Uterus (tissue), 4 donors: Measurements from ENCODE around the gene ZNF469. TPM values are rescaled to one million over a fixed set of nuclear protein-coding genes. Genes with fewer than 3 reads are reported as not detected.

Experiments
- DNase-seq, 2 donors: peaks; one replicate each; pipeline ENCODE4 v3.0.0-alpha.2; 2019 to 2020
- H3K27ac ChIP-seq, 2 donors: fragments of 200-600 bp; sonication (generic); 1 replicate in 1 of 2; 2 replicates in 1 of 2; pipeline ENCODE4 v1.5.1; 2016 to 2018
- H3K27me3 ChIP-seq, 2 donors: fragments of 200-600 bp; sonication (generic); one replicate each; pipeline ENCODE4 v1.5.1; 2018 to 2019; ENCODE audit warnings: control low read depth in 1 of 2
- H3K36me3 ChIP-seq, 2 donors: fragments of 200-600 bp; sonication (generic); one replicate each; pipeline ENCODE4 v1.5.1; 2019; ENCODE audit warnings: control low read depth in 1 of 2
- H3K4me1 ChIP-seq, 2 donors: fragments of 200-600 bp; sonication (generic); one replicate each; pipeline ENCODE4 v1.5.1; 2018 to 2019; ENCODE audit warnings: control low read depth in 1 of 2
- H3K4me3 ChIP-seq, 2 donors: fragments of 200-600 bp; sonication (generic); 1 replicate in 1 of 2; 2 replicates in 1 of 2; pipeline ENCODE4 v1.5.1; 2018 to 2019; ENCODE audit warnings: mild to moderate bottlenecking in 1 of 2
- H3K9me3 ChIP-seq, 2 donors: fragments of 200-600 bp; sonication (generic); one replicate each; pipeline ENCODE4 v1.5.1; 2019; ENCODE audit warnings: control low read depth in 1 of 2
- CTCF ChIP-seq, 4 experiments: fragments of 200-600 bp in 2 of 4; fragments of 450-650 bp in 2 of 4; sonication (generic) in 2 of 4; IDR thresholded peaks; one replicate each; pipeline ENCODE4 v1.5.1; 2016 to 2019; ENCODE audit warnings: antibody characterized with exemption in 4 of 4, mild to moderate bottlenecking in 2 of 4, moderate library complexity in 1 of 4
- POLR2A ChIP-seq, 2 donors: fragments of 450-650 bp; IDR thresholded peaks; one replicate each; pipeline ENCODE4 v1.6.1; 2016; ENCODE audit warnings: antibody characterized with exemption in 2 of 2, mild to moderate bottlenecking in 1 of 2, moderate library complexity in 1 of 2
- intact Hi-C: fragments of 100-400 bp; cut with DNase I; formaldehyde crosslinking; loops from one replicate; pipeline ENCODE4 v1.15.1; 2023; ENCODE audit warnings: low total_unique reads
- total RNA-seq, 4 donors: library from RNA; depleted of rRNA in 3 of 4; stranded (reverse); fragments of >200 nt in 3 of 4; gene quantifications; one replicate each; pipeline versions ENCODE4 v1.1.0 to v1.2.4, GENCODE V29; 2014 to 2023
- donor health status: DM: yes; HTN: yes; CAD: no.

The ZNF469 gene
- total RNA-seq, 4 donors from 2014 or later, result 0.51 to 7.9 (median 2.8) TPM; not detected in 1

- H3K36me3 ChIP-seq, result no peaks in the 10 kb centered on the region
- no peaks in the 10 kb centered on the region for H3K9me3 ChIP-seq
- H3K4me1 ChIP-seq, result peaks cover 0 to 4% of the 10 kb centered on the region in 2 donors
- TF ChIP-seq POLR2A (IDR thresholded peaks at IDR 0.05) (no peak), CTCF (IDR thresholded peaks at IDR 0.05) (no peak)
- H3K4me3 ChIP-seq, result no peak overlapping the region
- DNase-seq, result no peak
- no peak overlapping the region for H3K27ac ChIP-seq
- no peaks in the 10 kb centered on the region for H3K27me3 ChIP-seq
- intact Hi-C loops, result no loop called here
Observed at GRCh38 chr16:88401604-88402246, 19.0 kb downstream of the ZNF469 start.

GRCh38 chr16:88402551-88403240, 19.9 kb downstream of the ZNF469 start:
- Histone ChIP-seq H3K27me3 (no peaks in the 10 kb centered on the region), H3K4me3 (no peak overlapping the region), H3K4me1 (peaks cover 0 to 4% of the 10 kb centered on the region in 2 donors), H3K9me3 (no peaks in the 10 kb centered on the region), H3K36me3 (no peaks in the 10 kb centered on the region), H3K27ac (no peak overlapping the region)
- no peak for TF ChIP-seq CTCF (IDR thresholded peaks at IDR 0.05)
- TF ChIP-seq POLR2A (IDR thresholded peaks at IDR 0.05), result no peak
- DNase-seq, result no peak
- intact Hi-C loops, result no loop called here

DNA sequence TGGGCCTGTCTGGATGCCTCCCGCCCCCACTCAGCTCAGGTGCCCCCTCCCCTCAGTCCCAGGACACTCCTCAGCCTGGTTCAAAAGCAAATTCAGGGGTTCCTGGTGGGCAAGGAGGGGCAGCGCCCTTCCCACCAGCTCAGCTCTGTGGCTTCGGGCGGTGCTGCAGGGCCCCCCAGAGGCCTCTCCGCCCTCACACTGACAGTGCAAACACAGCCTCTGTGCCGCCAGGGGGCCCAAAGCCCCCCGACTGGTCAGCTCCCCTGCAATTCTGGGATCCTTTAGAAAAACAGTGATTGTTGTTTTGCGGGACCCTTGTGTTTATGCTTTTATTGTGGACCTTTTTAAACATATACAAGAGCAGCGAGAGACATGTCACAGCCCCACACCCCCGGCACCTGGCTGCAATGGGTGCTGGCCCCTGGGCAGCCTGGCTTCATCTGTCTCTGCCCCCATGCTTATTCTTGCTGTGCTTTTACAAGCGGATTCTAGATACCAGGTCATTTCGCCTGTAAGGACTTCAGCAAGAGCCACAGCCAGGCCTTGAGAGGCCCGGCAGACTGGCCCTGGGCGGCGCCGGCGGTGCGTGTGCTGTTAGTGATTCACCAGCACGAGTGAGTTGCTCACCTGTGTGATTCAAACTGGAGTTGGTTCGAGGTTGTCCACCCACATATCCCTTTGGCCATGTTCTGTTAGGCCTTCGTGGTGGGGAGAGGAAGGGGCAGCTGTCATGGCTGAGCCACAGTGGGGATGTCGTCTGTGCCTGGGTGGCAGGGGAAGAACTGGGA, 21.2 kb downstream of the ZNF469 start:
- intact Hi-C loops, result no loop called here
- peaks cover 0 to 4% of the 10 kb centered on the region in 2 donors for H3K4me1 ChIP-seq
- no peaks in the 10 kb centered on the region for H3K9me3 ChIP-seq
- no peak overlapping the region for H3K4me3 ChIP-seq
- no peaks in the 10 kb centered on the region for H3K36me3 ChIP-seq
- DNase-seq, result no peak
- H3K27me3 ChIP-seq, result no peaks in the 10 kb centered on the region
- no peak overlapping the region for H3K27ac ChIP-seq
- no peak for TF ChIP-seq POLR2A (IDR thresholded peaks at IDR 0.05)
- no peak for TF ChIP-seq CTCF (IDR thresholded peaks at IDR 0.05)

- TF ChIP-seq CTCF (IDR thresholded peaks at IDR 0.05) (no peak), POLR2A (IDR thresholded peaks at IDR 0.05) (no peak)
- Histone ChIP-seq H3K36me3 (no peaks in the 10 kb centered on the region), H3K4me3 (no peak overlapping the region), H3K4me1 (peaks cover 0 to 4% of the 10 kb centered on the region in 2 donors), H3K27ac (no peak overlapping the region), H3K27me3 (no peaks in the 10 kb centered on the region), H3K9me3 (no peaks in the 10 kb centered on the region)
- intact Hi-C loops, result no loop called here
- no peak for DNase-seq
Observed at GRCh38 chr16:88404769-88405168, 22.0 kb downstream of the ZNF469 start.
